HG03045 (cell line): ENCODE measurements around the gene ZNF496.
"Not testable (repeated sequence)": the region's sequence is repeated elsewhere in the genome, so short reads cannot be mapped to it uniquely, and the experiment has no call there.

Experiments
- ATAC-seq: cut with Tn5 transposase; IDR thresholded peaks from one replicate; pipeline ENCODE4 v1.9.1; 2021; ENCODE audit warnings: mild to moderate bottlenecking, moderate library complexity; ENCODE audit not compliant: unreplicated experiment

ZNF496 gene

GRCh38 chr1:247360116-247360898, 28.6 kb upstream of the ZNF496 start:
- ATAC-seq, result no peak

GRCh38 chr1:247359559-247359958, 27.9 kb upstream of the ZNF496 start:
- no peak for ATAC-seq

- no peak for ATAC-seq
These were observed 27.3 kb upstream of the ZNF496 start for GRCh38 chr1:247358920-247359319.

GRCh38 chr1:247357781-247358211, 26.1 kb upstream of the ZNF496 start:
- ATAC-seq, result peak; percentile 77

- no peak for ATAC-seq
These were observed 25.5 kb upstream of the ZNF496 start for GRCh38 chr1:247357052-247357780.

GRCh38 chr1:247355160-247355559, 23.5 kb upstream of the ZNF496 start:
- ATAC-seq, result not testable (repeated sequence)

- ATAC-seq, result no peak
These were observed 20.5 kb upstream of the ZNF496 start for GRCh38 chr1:247352175-247352574.

GRCh38 chr1:247350587-247350986, 18.9 kb upstream of the ZNF496 start:
- ATAC-seq, result no peak

GRCh38 chr1:247347477-247348222, 16.0 kb upstream of the ZNF496 start:
- ATAC-seq, result no peak

- no peak for ATAC-seq
These were observed 14.2 kb upstream of the ZNF496 start for GRCh38 chr1:247345881-247346280.

GRCh38 chr1:247343801-247344200, 12.1 kb upstream of the ZNF496 start:
- no peak for ATAC-seq

GRCh38 chr1:247338723-247339275, 7.1 kb upstream of the ZNF496 start:
- ATAC-seq, result no peak

GRCh38 chr1:247337961-247338360, 6.3 kb upstream of the ZNF496 start:
- no peak for ATAC-seq

- no peak for ATAC-seq
These were observed 5.6 kb upstream of the ZNF496 start for GRCh38 chr1:247337250-247337746.

GRCh38 chr1:247336390-247336789, 4.7 kb upstream of the ZNF496 start:
- ATAC-seq, result no peak

GRCh38 chr1:247335882-247336281, 4.2 kb upstream of the ZNF496 start:
- ATAC-seq, result no peak

GRCh38 chr1:247334378-247335133, 2.9 kb upstream of the ZNF496 start:
- no peak for ATAC-seq

- ATAC-seq, result no peak
These were observed 1.1 kb upstream of the ZNF496 start for GRCh38 chr1:247332623-247333361.

- peak; percentile 39 for ATAC-seq
These were observed 552 bp upstream of the ZNF496 start for GRCh38 chr1:247332215-247332622.

GRCh38 chr1:247331172-247331524, 519 bp downstream of the ZNF496 start:
- peak; percentile 70 for ATAC-seq
